K562 (cell line): ENCODE data around the gene IRX2.

ENCODE experiments used
- ARNT ChIP-seq, 2 experiments: fragments of 450-650 bp; IDR thresholded peaks; 2 replicates each; pipeline ENCODE4 v1.6.1; 2016; ENCODE audit warnings: mild to moderate bottlenecking in 1 of 2
- HDAC6 ChIP-seq: IDR thresholded peaks from 2 replicates; pipeline ENCODE4 v1.6.1; 2012; ENCODE audit warnings: low read depth, mild to moderate bottlenecking, control low read depth, inconsistent platforms, low read length, moderate library complexity
- POLR2A ChIP-seq: fragments of 450-650 bp; conservative IDR thresholded peaks from 2 replicates; pipeline ENCODE4 v1.6.1; 2016
- POLR2AphosphoS5 ChIP-seq: IDR thresholded peaks from 2 replicates; pipeline ENCODE4 v1.6.1; 2011; ENCODE audit warnings: mild to moderate bottlenecking, low read depth, low read length, moderate library complexity; ENCODE audit not compliant: control insufficient read depth, insufficient read depth
- PURB ChIP-seq: sonication (generic); formaldehyde crosslinking; IDR thresholded peaks from 2 replicates; pipeline ENCODE4 v1.9.0; 2021; ENCODE audit warnings: low read depth, mild to moderate bottlenecking, missing genetic modification reagents
- RBFOX2 ChIP-seq: fragments of 200-400 bp; formaldehyde crosslinking; IDR thresholded peaks from 2 replicates; pipeline ENCODE4 v1.6.1; 2017; ENCODE audit warnings: low read depth, mild to moderate bottlenecking, low read length, moderate library complexity
- RFX7 ChIP-seq: fragments of 250-450 bp; sonication (Bioruptor Pico); IDR thresholded peaks from 2 replicates; pipeline ENCODE4 v1.5.1; 2021; ENCODE audit warnings: mild to moderate bottlenecking
- ZBTB33 ChIP-seq: sonication (generic); formaldehyde crosslinking; IDR thresholded peaks from 2 replicates; pipeline ENCODE4 v1.8.1; 2023; ENCODE audit warnings: mild to moderate bottlenecking, missing genetic modification reagents
- ZNF280B ChIP-seq: fragments of 250-450 bp; sonication (Bioruptor Pico); IDR thresholded peaks from 2 replicates; pipeline ENCODE4 v1.5.1; 2021; ENCODE audit warnings: mild to moderate bottlenecking
- ZNF766 ChIP-seq: fragments of 200-800 bp; sonication (Bioruptor generic); conservative IDR thresholded peaks from 2 replicates; pipeline ENCODE4 v1.6.1; 2016; ENCODE audit warnings: missing genetic modification characterization, missing compliant biosample characterization
- TF ChIP-seq, protein P1 (sequence below): sonication (generic); formaldehyde crosslinking; IDR thresholded peaks from 2 replicates; pipeline ENCODE4 v1.8.0; 2022; ENCODE audit warnings: mild to moderate bottlenecking, missing genetic modification reagents
- TF ChIP-seq, protein P2 (sequence below), 3 experiments: IDR thresholded peaks in 2 of 3; conservative IDR thresholded peaks in 1 of 3; 2 replicates each; pipeline ENCODE4 v1.5.1; 2011 to 2012; ENCODE audit warnings: low read length in 3 of 3, mild to moderate bottlenecking in 3 of 3, control low read depth in 2 of 3, improper control_type of control experiment in 1 of 3, inconsistent platforms in 1 of 3, low read depth in 1 of 3, mixed read lengths in 1 of 3, moderate library complexity in 1 of 3; ENCODE audit not compliant: insufficient read depth in 2 of 3

DNA sequence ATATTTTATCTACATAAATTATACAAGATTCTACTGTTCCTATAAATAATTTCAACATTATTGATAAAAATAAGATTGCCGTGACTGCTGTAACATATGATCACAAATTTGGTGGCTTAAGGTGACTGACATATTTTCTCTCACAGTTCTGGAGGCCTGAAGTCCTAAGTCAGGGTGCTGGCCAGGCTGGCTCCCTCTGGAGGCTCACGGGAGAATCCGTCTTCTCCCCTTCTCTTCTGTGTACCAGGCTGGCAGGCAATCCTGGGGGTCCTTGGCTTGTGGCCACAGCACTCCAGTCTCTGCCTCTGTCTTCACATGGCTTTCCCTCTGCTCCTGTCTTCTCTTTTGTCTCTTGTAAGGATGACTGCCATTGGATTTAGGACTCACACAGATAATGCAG lies 31.7 kb upstream of the IRX2 start:
- no peak for TF ChIP-seq ARNT (IDR thresholded peaks at IDR 0.05)
- TF ChIP-seq, protein P1, sequence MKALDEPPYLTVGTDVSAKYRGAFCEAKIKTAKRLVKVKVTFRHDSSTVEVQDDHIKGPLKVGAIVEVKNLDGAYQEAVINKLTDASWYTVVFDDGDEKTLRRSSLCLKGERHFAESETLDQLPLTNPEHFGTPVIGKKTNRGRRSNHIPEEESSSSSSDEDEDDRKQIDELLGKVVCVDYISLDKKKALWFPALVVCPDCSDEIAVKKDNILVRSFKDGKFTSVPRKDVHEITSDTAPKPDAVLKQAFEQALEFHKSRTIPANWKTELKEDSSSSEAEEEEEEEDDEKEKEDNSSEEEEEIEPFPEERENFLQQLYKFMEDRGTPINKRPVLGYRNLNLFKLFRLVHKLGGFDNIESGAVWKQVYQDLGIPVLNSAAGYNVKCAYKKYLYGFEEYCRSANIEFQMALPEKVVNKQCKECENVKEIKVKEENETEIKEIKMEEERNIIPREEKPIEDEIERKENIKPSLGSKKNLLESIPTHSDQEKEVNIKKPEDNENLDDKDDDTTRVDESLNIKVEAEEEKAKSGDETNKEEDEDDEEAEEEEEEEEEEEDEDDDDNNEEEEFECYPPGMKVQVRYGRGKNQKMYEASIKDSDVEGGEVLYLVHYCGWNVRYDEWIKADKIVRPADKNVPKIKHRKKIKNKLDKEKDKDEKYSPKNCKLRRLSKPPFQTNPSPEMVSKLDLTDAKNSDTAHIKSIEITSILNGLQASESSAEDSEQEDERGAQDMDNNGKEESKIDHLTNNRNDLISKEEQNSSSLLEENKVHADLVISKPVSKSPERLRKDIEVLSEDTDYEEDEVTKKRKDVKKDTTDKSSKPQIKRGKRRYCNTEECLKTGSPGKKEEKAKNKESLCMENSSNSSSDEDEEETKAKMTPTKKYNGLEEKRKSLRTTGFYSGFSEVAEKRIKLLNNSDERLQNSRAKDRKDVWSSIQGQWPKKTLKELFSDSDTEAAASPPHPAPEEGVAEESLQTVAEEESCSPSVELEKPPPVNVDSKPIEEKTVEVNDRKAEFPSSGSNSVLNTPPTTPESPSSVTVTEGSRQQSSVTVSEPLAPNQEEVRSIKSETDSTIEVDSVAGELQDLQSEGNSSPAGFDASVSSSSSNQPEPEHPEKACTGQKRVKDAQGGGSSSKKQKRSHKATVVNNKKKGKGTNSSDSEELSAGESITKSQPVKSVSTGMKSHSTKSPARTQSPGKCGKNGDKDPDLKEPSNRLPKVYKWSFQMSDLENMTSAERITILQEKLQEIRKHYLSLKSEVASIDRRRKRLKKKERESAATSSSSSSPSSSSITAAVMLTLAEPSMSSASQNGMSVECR (CRISPR knock-in tag), result no peak
- no peak for TF ChIP-seq ZBTB33 (CRISPR knock-in tag)
- TF ChIP-seq ZNF766 (CRISPR knock-in tag), result no peak
- no peak for TF ChIP-seq POLR2AphosphoS5
- TF ChIP-seq POLR2A, result no peak
- TF ChIP-seq, protein P2, sequence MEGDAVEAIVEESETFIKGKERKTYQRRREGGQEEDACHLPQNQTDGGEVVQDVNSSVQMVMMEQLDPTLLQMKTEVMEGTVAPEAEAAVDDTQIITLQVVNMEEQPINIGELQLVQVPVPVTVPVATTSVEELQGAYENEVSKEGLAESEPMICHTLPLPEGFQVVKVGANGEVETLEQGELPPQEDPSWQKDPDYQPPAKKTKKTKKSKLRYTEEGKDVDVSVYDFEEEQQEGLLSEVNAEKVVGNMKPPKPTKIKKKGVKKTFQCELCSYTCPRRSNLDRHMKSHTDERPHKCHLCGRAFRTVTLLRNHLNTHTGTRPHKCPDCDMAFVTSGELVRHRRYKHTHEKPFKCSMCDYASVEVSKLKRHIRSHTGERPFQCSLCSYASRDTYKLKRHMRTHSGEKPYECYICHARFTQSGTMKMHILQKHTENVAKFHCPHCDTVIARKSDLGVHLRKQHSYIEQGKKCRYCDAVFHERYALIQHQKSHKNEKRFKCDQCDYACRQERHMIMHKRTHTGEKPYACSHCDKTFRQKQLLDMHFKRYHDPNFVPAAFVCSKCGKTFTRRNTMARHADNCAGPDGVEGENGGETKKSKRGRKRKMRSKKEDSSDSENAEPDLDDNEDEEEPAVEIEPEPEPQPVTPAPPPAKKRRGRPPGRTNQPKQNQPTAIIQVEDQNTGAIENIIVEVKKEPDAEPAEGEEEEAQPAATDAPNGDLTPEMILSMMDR (IDR thresholded peaks at IDR 0.05 in 2 of 3, conservative IDR thresholded peaks at IDR 0.05 in 1 of 3; ENCODE audit: insufficient read depth in 2 of 3, low read depth in 1 of 3, low read length in 3 of 3), result peak; percentile 13 to 30 (median 21); a peak in 1 of 6 replicates
- TF ChIP-seq RBFOX2, result no peak
- TF ChIP-seq RFX7 (CRISPR knock-in tag), result no peak
- no peak for TF ChIP-seq ZNF280B (CRISPR knock-in tag)
- TF ChIP-seq PURB (CRISPR knock-in tag), result no peak
- TF ChIP-seq HDAC6, result no peak
